ENCODE data around the gene VPS8. TPM values are rescaled to one million over a fixed set of nuclear protein-coding genes. Genes with fewer than 3 reads are reported as not detected.

Gene VPS8
- total RNA-seq, 1 donor, result 95.2 TPM

GRCh38 chr3:184816614-184817013 is 4.6 kb downstream of the VPS8 start:
- peaks cover 55% of the 10 kb centered on the region for H3K79me2 ChIP-seq (ENCODE audit: insufficient read depth, low read length)
- TF ChIP-seq CTCF (IDR thresholded peaks at IDR 0.05; ENCODE audit: extremely low read depth, low read depth, low read length), result no peak
- no peak overlapping the region for H3K4me3 ChIP-seq (ENCODE audit: insufficient read depth, low read length)
- no peak overlapping the region for H2AFZ ChIP-seq (ENCODE audit: low read length)
- peaks cover 22% of the 10 kb centered on the region for H3K4me1 ChIP-seq (ENCODE audit: insufficient read depth, low read length)
- no peaks in the 10 kb centered on the region for H3K27me3 ChIP-seq (ENCODE audit: insufficient read depth, low read length)
- H3K36me3 ChIP-seq (ENCODE audit: insufficient read depth, low read length), result no peaks in the 10 kb centered on the region
- DNase-seq (ENCODE audit: insufficient read length, low spot score, missing footprints), result no peak
- H3K27ac ChIP-seq (ENCODE audit: low read depth, low read length), result no peak overlapping the region
- no peaks in the 10 kb centered on the region for H3K9me3 ChIP-seq (ENCODE audit: low read depth, low read length)
- H3K4me2 ChIP-seq (ENCODE audit: insufficient read depth, low read length), result no peak overlapping the region
- H4K20me1 ChIP-seq (ENCODE audit: insufficient read depth, low read length), result peaks cover 9% of the 10 kb centered on the region

- no peaks in the 10 kb centered on the region for H3K36me3 ChIP-seq (ENCODE audit: insufficient read depth, low read length)
- no peaks in the 10 kb centered on the region for H3K9me3 ChIP-seq (ENCODE audit: low read depth, low read length)
- no peak for DNase-seq (ENCODE audit: insufficient read length, low spot score, missing footprints)
- H3K27ac ChIP-seq (ENCODE audit: low read depth, low read length), result no peak overlapping the region
- no peak for TF ChIP-seq CTCF (IDR thresholded peaks at IDR 0.05; ENCODE audit: extremely low read depth, low read depth, low read length)
- peaks cover 3% of the 10 kb centered on the region for H3K4me1 ChIP-seq (ENCODE audit: insufficient read depth, low read length)
- peaks cover 33% of the 10 kb centered on the region for H3K79me2 ChIP-seq (ENCODE audit: insufficient read depth, low read length)
- H3K4me3 ChIP-seq (ENCODE audit: insufficient read depth, low read length), result no peak overlapping the region
- H3K27me3 ChIP-seq (ENCODE audit: insufficient read depth, low read length), result no peaks in the 10 kb centered on the region
- H3K4me2 ChIP-seq (ENCODE audit: insufficient read depth, low read length), result no peak overlapping the region
- H4K20me1 ChIP-seq (ENCODE audit: insufficient read depth, low read length), result peaks cover 4% of the 10 kb centered on the region
- no peak overlapping the region for H2AFZ ChIP-seq (ENCODE audit: low read length)
Measured at GRCh38 chr3:184820525-184820924, 8.6 kb downstream of the VPS8 start.

- DNase-seq (ENCODE audit: insufficient read length, low spot score, missing footprints), result no peak
- no peaks in the 10 kb centered on the region for H3K27me3 ChIP-seq (ENCODE audit: insufficient read depth, low read length)
- peaks cover 4% of the 10 kb centered on the region for H4K20me1 ChIP-seq (ENCODE audit: insufficient read depth, low read length)
- H3K4me1 ChIP-seq (ENCODE audit: insufficient read depth, low read length), result peaks cover 3% of the 10 kb centered on the region
- peaks cover 29% of the 10 kb centered on the region for H3K79me2 ChIP-seq (ENCODE audit: insufficient read depth, low read length)
- no peak overlapping the region for H2AFZ ChIP-seq (ENCODE audit: low read length)
- H3K36me3 ChIP-seq (ENCODE audit: insufficient read depth, low read length), result no peaks in the 10 kb centered on the region
- no peak overlapping the region for H3K4me2 ChIP-seq (ENCODE audit: insufficient read depth, low read length)
- TF ChIP-seq CTCF (IDR thresholded peaks at IDR 0.05; ENCODE audit: extremely low read depth, low read depth, low read length), result no peak
- no peaks in the 10 kb centered on the region for H3K9me3 ChIP-seq (ENCODE audit: low read depth, low read length)
- H3K4me3 ChIP-seq (ENCODE audit: insufficient read depth, low read length), result no peak overlapping the region
- H3K27ac ChIP-seq (ENCODE audit: low read depth, low read length), result no peak overlapping the region
Measured at GRCh38 chr3:184821034-184821433, 9.1 kb downstream of the VPS8 start.

GRCh38 chr3:184822081-184822480 is 10.1 kb downstream of the VPS8 start:
- H3K9me3 ChIP-seq (ENCODE audit: low read depth, low read length), result no peaks in the 10 kb centered on the region
- peaks cover 21% of the 10 kb centered on the region for H3K79me2 ChIP-seq (ENCODE audit: insufficient read depth, low read length)
- no peak for TF ChIP-seq CTCF (IDR thresholded peaks at IDR 0.05; ENCODE audit: extremely low read depth, low read depth, low read length)
- DNase-seq (ENCODE audit: insufficient read length, low spot score, missing footprints), result no peak
- no peak overlapping the region for H3K4me3 ChIP-seq (ENCODE audit: insufficient read depth, low read length)
- no peak overlapping the region for H2AFZ ChIP-seq (ENCODE audit: low read length)
- no peaks in the 10 kb centered on the region for H3K4me1 ChIP-seq (ENCODE audit: insufficient read depth, low read length)
- peaks cover 2% of the 10 kb centered on the region for H4K20me1 ChIP-seq (ENCODE audit: insufficient read depth, low read length)
- no peak overlapping the region for H3K4me2 ChIP-seq (ENCODE audit: insufficient read depth, low read length)
- H3K27ac ChIP-seq (ENCODE audit: low read depth, low read length), result no peak overlapping the region
- peaks cover 2% of the 10 kb centered on the region for H3K36me3 ChIP-seq (ENCODE audit: insufficient read depth, low read length)
- H3K27me3 ChIP-seq (ENCODE audit: insufficient read depth, low read length), result no peaks in the 10 kb centered on the region
